ENCODE results near the gene RABL2B.

RABL2B gene

DNA sequence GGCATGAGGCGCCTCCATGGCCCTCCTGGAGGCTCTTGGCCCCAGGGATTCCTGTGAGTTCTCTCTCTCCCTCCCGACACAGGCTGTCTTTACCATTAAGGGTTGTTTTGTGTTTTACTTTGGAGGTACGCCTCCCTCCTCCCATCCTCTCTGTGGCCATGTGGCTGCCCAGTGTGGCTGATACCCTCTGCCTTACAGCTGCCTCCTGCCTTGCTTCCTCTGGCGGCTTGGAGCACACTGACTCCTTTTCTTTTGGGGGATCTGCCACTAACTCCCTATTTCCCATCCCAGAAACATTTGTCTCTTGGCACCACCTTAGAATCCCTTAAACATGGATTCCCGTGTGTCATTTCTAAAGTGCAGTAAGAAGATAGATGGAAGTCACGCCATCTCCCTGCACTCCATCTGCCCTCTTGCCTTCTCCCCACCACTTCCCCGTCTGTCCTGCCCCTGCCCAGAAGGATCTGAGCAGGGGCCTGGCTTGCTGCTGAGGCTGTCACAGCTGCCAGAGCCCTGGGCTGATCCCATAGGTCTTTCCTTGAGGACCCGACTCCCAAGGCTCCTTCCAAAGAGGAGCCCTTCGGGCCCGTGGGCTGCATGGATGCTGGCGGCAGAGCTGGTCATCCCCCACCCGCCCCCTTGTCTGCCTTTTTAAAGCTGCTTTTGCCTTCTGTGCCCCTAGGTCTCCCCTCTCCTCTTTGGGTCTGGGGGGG is 60.6 kb downstream of the RABL2B start:
- no peak for TF ChIP-seq CTCF (IDR thresholded peaks at IDR 0.05; ENCODE audit: low read depth, low read length)
- DNase-seq (ENCODE audit: extremely low read depth, low read depth) = no peak

- no peak for TF ChIP-seq CTCF (IDR thresholded peaks at IDR 0.05; ENCODE audit: low read depth, low read length)
- no peak for DNase-seq (ENCODE audit: extremely low read depth, low read depth)
Observed at GRCh38 chr22:50722048-50722701, 61.3 kb downstream of the RABL2B start.

- no peak for DNase-seq (ENCODE audit: extremely low read depth, low read depth)
- no peak for TF ChIP-seq CTCF (IDR thresholded peaks at IDR 0.05; ENCODE audit: low read depth, low read length)
Observed at GRCh38 chr22:50721257-50721844, 62.1 kb downstream of the RABL2B start.

GRCh38 chr22:50720301-50721256 is 62.9 kb downstream of the RABL2B start:
- no peak for TF ChIP-seq CTCF (IDR thresholded peaks at IDR 0.05; ENCODE audit: low read depth, low read length)

DNA sequence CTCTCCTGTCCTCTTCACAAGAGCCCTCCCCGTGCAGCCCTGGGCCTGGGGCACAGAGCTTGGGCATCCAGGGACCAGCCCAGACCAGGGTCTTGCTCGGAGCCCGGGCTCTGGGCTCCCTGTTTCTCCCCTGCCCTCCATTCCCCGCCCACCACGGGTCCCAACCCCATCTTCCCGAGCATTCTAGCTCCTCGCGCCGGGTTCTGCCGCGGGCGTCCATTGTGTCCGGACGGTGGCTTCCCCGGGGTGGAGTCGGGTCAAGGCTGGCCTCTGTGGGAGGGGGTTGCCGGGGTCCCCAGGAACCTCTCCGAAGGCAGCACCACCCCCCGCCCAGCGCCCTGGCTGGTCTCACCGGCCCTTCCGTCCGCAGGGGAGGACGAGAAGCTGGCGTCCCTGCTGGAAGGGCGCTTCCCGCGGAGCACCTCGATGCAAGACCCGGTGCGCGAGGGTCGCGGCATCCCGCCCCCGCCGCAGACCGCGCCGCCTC is 63.6 kb downstream of the RABL2B start:
- no peak for DNase-seq (ENCODE audit: extremely low read depth, low read depth)
- TF ChIP-seq CTCF (IDR thresholded peaks at IDR 0.05; ENCODE audit: low read depth, low read length) = no peak

More at GRCh38 chr22:50720301-50721256, 62.9 kb downstream of the RABL2B start:
- DNase-seq (ENCODE audit: extremely low read depth, low read depth) = no peak

- no peak for TF ChIP-seq CTCF (IDR thresholded peaks at IDR 0.05; ENCODE audit: low read depth, low read length)
- DNase-seq (ENCODE audit: extremely low read depth, low read depth) = no peak
Observed at GRCh38 chr22:50718352-50718709, 65.1 kb downstream of the RABL2B start.

Measured in AG09319 (cell line).